HFFc6 (cell line): Measurements from ENCODE around the gene IQGAP2. TPM values are rescaled to one million over a fixed set of nuclear protein-coding genes. Genes with fewer than 3 reads are reported as not detected.

ENCODE experiments used
- DNase-seq: peaks from one replicate; pipeline ENCODE4 v3.0.0-alpha.2; 2018
- H3K27ac Mint-ChIP-seq: 2 replicates; pipeline ENCODE4 v1.8.0; 2020; ENCODE audit warnings: mild to moderate bottlenecking, mixed read lengths
- H3K27me3 Mint-ChIP-seq: 2 replicates; pipeline ENCODE4 v1.8.0; 2021; ENCODE audit warnings: mild to moderate bottlenecking, moderate library complexity, mixed read lengths; ENCODE audit not compliant: insufficient read depth
- H3K36me3 Mint-ChIP-seq: 2 replicates; pipeline ENCODE4 v1.8.0; 2021; ENCODE audit warnings: low read depth, mixed read lengths
- H3K4me1 Mint-ChIP-seq: 2 replicates; pipeline ENCODE4 v1.8.0; 2020; ENCODE audit warnings: low read depth, mixed read lengths
- H3K4me3 Mint-ChIP-seq: 2 replicates; pipeline ENCODE4 v1.8.0; 2020; ENCODE audit warnings: mild to moderate bottlenecking, moderate library complexity, mixed read lengths
- H3K9me3 Mint-ChIP-seq: 2 replicates; pipeline ENCODE4 v1.8.0; 2020; ENCODE audit warnings: mild to moderate bottlenecking, mixed read lengths
- CTCF ChIP-seq: fragments of 200-600 bp; sonication (generic); IDR thresholded peaks from 2 replicates; pipeline ENCODE4 v1.5.0; 2021; ENCODE audit warnings: antibody characterized with exemption, mild to moderate bottlenecking
- total RNA-seq, 6 experiments: library from RNA; stranded (reverse); fragmentation: NEBNext Ultra II Directional; extraction: Animal tissue kit (Norgen Biotek cat#: 25700); gene quantifications; 2 replicates in 1 of 6; 3 replicates in 5 of 6; pipeline ENCODE4 v1.2.3, GENCODE V29; 2021

IQGAP2 gene
- total RNA-seq, 6 experiments from 2014 or later: 0.09 to 0.47 (median 0.21) TPM; not detected in 1

GRCh38 chr5:76462097-76462667, 59.1 kb downstream of the IQGAP2 start:
- Mint-ChIP-seq H3K4me1 (no peaks in the 10 kb centered on the region), H3K27me3 (peaks cover 12% of the 10 kb centered on the region; the same call in 1 of the 2 replicates), H3K4me3 (no peak overlapping the region), H3K36me3 (no peaks in the 10 kb centered on the region), H3K9me3 (no peaks in the 10 kb centered on the region), H3K27ac (no peak overlapping the region)
- TF ChIP-seq CTCF: no peak
- DNase-seq: no peak

GRCh38 chr5:76467216-76467615, 64.1 kb downstream of the IQGAP2 start:
- Mint-ChIP-seq H3K27me3 (peaks cover 9% of the 10 kb centered on the region), H3K27ac (no peak overlapping the region), H3K36me3 (no peaks in the 10 kb centered on the region), H3K4me3 (no peak overlapping the region), H3K9me3 (no peaks in the 10 kb centered on the region), H3K4me1 (no peaks in the 10 kb centered on the region)
- TF ChIP-seq CTCF: no peak
- DNase-seq: no peak

- no peaks in the 10 kb centered on the region for H3K9me3 Mint-ChIP-seq
- DNase-seq: no peak
- peaks cover 5% of the 10 kb centered on the region for H3K27me3 Mint-ChIP-seq
- H3K4me3 Mint-ChIP-seq: no peak overlapping the region
- H3K4me1 Mint-ChIP-seq: no peaks in the 10 kb centered on the region
- H3K27ac Mint-ChIP-seq: no peak overlapping the region
- TF ChIP-seq CTCF: no peak
- H3K36me3 Mint-ChIP-seq: no peaks in the 10 kb centered on the region
Observed at GRCh38 chr5:76468635-76469425, 65.7 kb downstream of the IQGAP2 start.

- DNase-seq: no peak
- Mint-ChIP-seq H3K4me1 (no peaks in the 10 kb centered on the region), H3K9me3 (no peaks in the 10 kb centered on the region), H3K4me3 (no peak overlapping the region), H3K27ac (no peak overlapping the region), H3K36me3 (no peaks in the 10 kb centered on the region), H3K27me3 (peaks cover 5% of the 10 kb centered on the region)
- no peak for TF ChIP-seq CTCF
Observed at GRCh38 chr5:76469656-76470290, 66.7 kb downstream of the IQGAP2 start.

GRCh38 chr5:76470976-76471375, 67.9 kb downstream of the IQGAP2 start:
- TF ChIP-seq CTCF: no peak
- Mint-ChIP-seq H3K27ac (no peak overlapping the region), H3K36me3 (no peaks in the 10 kb centered on the region), H3K9me3 (no peaks in the 10 kb centered on the region), H3K27me3 (peaks cover 5% of the 10 kb centered on the region), H3K4me3 (no peak overlapping the region), H3K4me1 (no peaks in the 10 kb centered on the region)
- DNase-seq: no peak
